ENCODE measurements around the gene SCN2B.
A peak's percentile ranks its signal among the peaks of the same experiment; 100 is the strongest.

SCN2B gene

GRCh38 chr11:118175993-118176777, at the start of gene SCN2B:
Gene SCN2B, minus strand, starts transcription at chr11:118176639. Its CDS starts 208 bp downstream, at chr11:118176431.
- DNase-seq (ENCODE audit: low read depth, low spot score) = no peak

- no peak for DNase-seq (ENCODE audit: low read depth, low spot score)
Measured at GRCh38 chr11:118224511-118225188, 48.2 kb upstream of the SCN2B start, which contains the start of gene JAML. Gene JAML, minus strand, starts transcription at chr11:118225011. Its CDS starts 10,145 bp downstream, at chr11:118214866.

GRCh38 chr11:118223992-118224391, 47.6 kb upstream of the SCN2B start:
- DNase-seq (ENCODE audit: low read depth, low spot score) = no peak

- DNase-seq (ENCODE audit: low read depth, low spot score) = no peak
Measured at GRCh38 chr11:118223570-118223969, 47.1 kb upstream of the SCN2B start.

GRCh38 chr11:118222437-118222836, 46.0 kb upstream of the SCN2B start:
- DNase-seq (ENCODE audit: low read depth, low spot score) = no peak

GRCh38 chr11:118221419-118221818, 45.0 kb upstream of the SCN2B start:
- DNase-seq (ENCODE audit: low read depth, low spot score) = no peak

GRCh38 chr11:118219732-118220131, 43.3 kb upstream of the SCN2B start:
- no peak for DNase-seq (ENCODE audit: low read depth, low spot score)

GRCh38 chr11:118219244-118219643, 42.8 kb upstream of the SCN2B start:
- DNase-seq (ENCODE audit: low read depth, low spot score) = no peak

GRCh38 chr11:118217575-118217974, 41.1 kb upstream of the SCN2B start:
- DNase-seq (ENCODE audit: low read depth, low spot score) = no peak

GRCh38 chr11:118216621-118217481, 40.4 kb upstream of the SCN2B start:
- DNase-seq (ENCODE audit: low read depth, low spot score) = no peak

GRCh38 chr11:118215765-118216164, 39.3 kb upstream of the SCN2B start:
- DNase-seq (ENCODE audit: low read depth, low spot score) = no peak

GRCh38 chr11:118215262-118215661, 38.8 kb upstream of the SCN2B start:
- no peak for DNase-seq (ENCODE audit: low read depth, low spot score)

GRCh38 chr11:118214210-118214914, 37.9 kb upstream of the SCN2B start:
- no peak for DNase-seq (ENCODE audit: low read depth, low spot score)

GRCh38 chr11:118213781-118214180, 37.3 kb upstream of the SCN2B start:
- DNase-seq (ENCODE audit: low read depth, low spot score) = no peak

GRCh38 chr11:118213201-118213600, 36.8 kb upstream of the SCN2B start:
- DNase-seq (ENCODE audit: low read depth, low spot score) = no peak

GRCh38 chr11:118212781-118213191, 36.3 kb upstream of the SCN2B start:
- DNase-seq (ENCODE audit: low read depth, low spot score) = peak; percentile 67

GRCh38 chr11:118212131-118212725, 35.8 kb upstream of the SCN2B start:
- DNase-seq (ENCODE audit: low read depth, low spot score) = peak; percentile 42

- DNase-seq (ENCODE audit: low read depth, low spot score) = peak; percentile 88
Measured at GRCh38 chr11:118211006-118211405, 34.6 kb upstream of the SCN2B start.

- no peak for DNase-seq (ENCODE audit: low read depth, low spot score)
Measured at GRCh38 chr11:118210323-118210722, 33.9 kb upstream of the SCN2B start.

GRCh38 chr11:118209033-118209432, 32.6 kb upstream of the SCN2B start:
- DNase-seq (ENCODE audit: low read depth, low spot score) = no peak

- DNase-seq (ENCODE audit: low read depth, low spot score) = no peak
Measured at GRCh38 chr11:118207079-118207478, 30.6 kb upstream of the SCN2B start.

All from ELF-1 (cell line).